ENCODE data around the gene TMPRSS3.

DNA sequence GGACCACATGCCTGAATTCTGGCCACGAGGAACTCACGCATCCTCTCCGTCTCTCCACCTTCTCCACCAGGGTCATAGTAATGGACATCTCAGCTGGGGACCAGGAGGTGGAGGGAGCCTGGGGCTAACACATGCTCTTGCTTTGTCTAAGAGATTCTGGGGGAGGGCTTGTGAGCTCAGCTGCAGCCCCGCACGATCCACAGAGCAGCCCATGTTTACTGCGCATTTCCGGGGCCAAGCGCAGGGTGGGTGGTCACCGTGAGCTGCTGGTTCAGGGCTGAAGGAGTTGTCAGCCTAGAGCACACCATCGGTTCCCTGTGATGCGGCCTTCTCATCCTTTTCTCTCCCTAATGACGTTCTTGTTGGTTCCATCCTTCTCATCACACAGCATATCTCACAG is 37.6 kb downstream of the TMPRSS3 start:
- TF ChIP-seq POLR2A (IDR thresholded peaks at IDR 0.05) (no peak), EP300 (IDR thresholded peaks at IDR 0.05) (no peak)
- TF ChIP-seq, protein P1, sequence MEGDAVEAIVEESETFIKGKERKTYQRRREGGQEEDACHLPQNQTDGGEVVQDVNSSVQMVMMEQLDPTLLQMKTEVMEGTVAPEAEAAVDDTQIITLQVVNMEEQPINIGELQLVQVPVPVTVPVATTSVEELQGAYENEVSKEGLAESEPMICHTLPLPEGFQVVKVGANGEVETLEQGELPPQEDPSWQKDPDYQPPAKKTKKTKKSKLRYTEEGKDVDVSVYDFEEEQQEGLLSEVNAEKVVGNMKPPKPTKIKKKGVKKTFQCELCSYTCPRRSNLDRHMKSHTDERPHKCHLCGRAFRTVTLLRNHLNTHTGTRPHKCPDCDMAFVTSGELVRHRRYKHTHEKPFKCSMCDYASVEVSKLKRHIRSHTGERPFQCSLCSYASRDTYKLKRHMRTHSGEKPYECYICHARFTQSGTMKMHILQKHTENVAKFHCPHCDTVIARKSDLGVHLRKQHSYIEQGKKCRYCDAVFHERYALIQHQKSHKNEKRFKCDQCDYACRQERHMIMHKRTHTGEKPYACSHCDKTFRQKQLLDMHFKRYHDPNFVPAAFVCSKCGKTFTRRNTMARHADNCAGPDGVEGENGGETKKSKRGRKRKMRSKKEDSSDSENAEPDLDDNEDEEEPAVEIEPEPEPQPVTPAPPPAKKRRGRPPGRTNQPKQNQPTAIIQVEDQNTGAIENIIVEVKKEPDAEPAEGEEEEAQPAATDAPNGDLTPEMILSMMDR (IDR thresholded peaks at IDR 0.05), result no peak
